Body of pancreas (tissue), 4 donors: Measurements from ENCODE around the gene PEPD. TPM values are rescaled to one million over a fixed set of nuclear protein-coding genes. Genes with fewer than 3 reads are reported as not detected.

Source experiments
- ATAC-seq: fragments of 150-250 bp; one replicate; pipeline ENCODE4 v1.9.1; 2016
- DNase-seq, 4 donors: peaks; one replicate each; pipeline ENCODE4 v3.0.0-alpha.2; 2019
- H3K27ac ChIP-seq, 4 donors: fragments of 200-600 bp; sonication (generic); 1 replicate in 3 of 4; 2 replicates in 1 of 4; pipeline versions ENCODE4 v1.5.1 to v1.6.1; 2016 to 2019; ENCODE audit warnings: mild to moderate bottlenecking in 1 of 4, mixed read lengths in 1 of 4, moderate library complexity in 1 of 4
- H3K27me3 ChIP-seq, 2 donors: fragments of 200-600 bp; sonication (generic); one replicate each; pipeline ENCODE4 v1.6.0; 2016; ENCODE audit warnings: mild to moderate bottlenecking in 1 of 2
- H3K36me3 ChIP-seq, 2 donors: fragments of 200-600 bp; sonication (generic); replicated peaks in 1 of 2; 2 replicates each; pipeline ENCODE4 v1.5.1; 2016; ENCODE audit warnings: low read depth in 2 of 2; ENCODE audit not compliant: insufficient read depth in 1 of 2
- H3K4me1 ChIP-seq: fragments of 200-600 bp; sonication (generic); one replicate; pipeline ENCODE4 v1.6.0; 2016
- H3K4me3 ChIP-seq, 2 donors: fragments of 200-600 bp; sonication (generic); 1 replicate in 1 of 2; 2 replicates in 1 of 2; pipeline ENCODE4 v1.5.1; 2016 to 2019
- H3K9me3 ChIP-seq, 3 donors: fragments of 200-600 bp; sonication (generic); 1 replicate in 2 of 3; 2 replicates in 1 of 3; pipeline ENCODE4 v1.5.1; 2016
- CTCF ChIP-seq, 7 experiments: fragments of 450-650 bp in 4 of 7; fragments of 200-600 bp in 3 of 7; sonication (generic) in 3 of 7; IDR thresholded peaks; one replicate each; pipeline ENCODE4 v1.5.1; 2016 to 2019; ENCODE audit warnings: antibody characterized with exemption in 7 of 7
- POLR2A ChIP-seq, 3 donors: fragments of 450-650 bp; IDR thresholded peaks; one replicate each; pipeline ENCODE4 v1.6.1; 2016; ENCODE audit warnings: antibody characterized with exemption in 3 of 3, mild to moderate bottlenecking in 2 of 3
- WGBS, 2 donors: methylation state at CpG; one replicate each; pipeline ENCODE4 v1.1.5; 2017; 5-methylcytosine and 5-hydroxymethylcytosine counted together
- intact Hi-C: fragments of 100-400 bp; cut with DNase I; formaldehyde crosslinking; loops from one replicate; pipeline ENCODE4 v1.15.1; 2023
- total RNA-seq, 2 donors: library from RNA; depleted of rRNA; stranded (reverse); fragments of >200 nt; gene quantifications; one replicate each; pipeline ENCODE4 v1.1.0, GENCODE V29; 2016

Gene PEPD
- total RNA-seq, 2 donors from 2014 or later = 33.2 to 54.7 TPM

GRCh38 chr19:33442706-33443105 lies 78.9 kb downstream of the PEPD start:
- H3K27ac ChIP-seq = no peak overlapping the region
- TF ChIP-seq CTCF (IDR thresholded peaks at IDR 0.05) = no peak
- no peak for TF ChIP-seq POLR2A (IDR thresholded peaks at IDR 0.05)
- H3K36me3 ChIP-seq = no peaks in the 10 kb centered on the region
- H3K4me3 ChIP-seq = no peak overlapping the region
- H3K9me3 ChIP-seq = no peaks in the 10 kb centered on the region
- no peaks in the 10 kb centered on the region for H3K27me3 ChIP-seq
- DNase-seq (no peak), ATAC-seq (no peak)
- 93 to 96% methylated on average over 9 of the region's 9 CpGs for WGBS, 2 donors
- intact Hi-C loops = no loop called here
- no peaks in the 10 kb centered on the region for H3K4me1 ChIP-seq

- no peak overlapping the region for H3K4me3 ChIP-seq
- DNase-seq = no peak
- H3K27ac ChIP-seq = no peak overlapping the region
- 82 to 84% methylated on average over 2 to 3 of the region's 3 CpGs for WGBS, 2 donors
- H3K4me1 ChIP-seq = no peaks in the 10 kb centered on the region
- no peak for TF ChIP-seq CTCF (IDR thresholded peaks at IDR 0.05)
- no peak for TF ChIP-seq POLR2A (IDR thresholded peaks at IDR 0.05)
- intact Hi-C loops = no loop called here
- H3K9me3 ChIP-seq = no peaks in the 10 kb centered on the region
- H3K27me3 ChIP-seq = no peaks in the 10 kb centered on the region
- no peak for ATAC-seq
- no peaks in the 10 kb centered on the region for H3K36me3 ChIP-seq
Measured at GRCh38 chr19:33441828-33442227, 79.8 kb downstream of the PEPD start.

- no peak for ATAC-seq
- 61 to 68% methylated on average over 3 to 11 of the region's 11 CpGs for WGBS, 2 donors
Measured at GRCh38 chr19:33441277-33441699, 80.3 kb downstream of the PEPD start.

GRCh38 chr19:33440682-33441081 lies 80.9 kb downstream of the PEPD start:
- H3K27me3 ChIP-seq = no peaks in the 10 kb centered on the region
- no peaks in the 10 kb centered on the region for H3K36me3 ChIP-seq
- H3K27ac ChIP-seq = no peak overlapping the region
- no peaks in the 10 kb centered on the region for H3K9me3 ChIP-seq
- TF ChIP-seq POLR2A (IDR thresholded peaks at IDR 0.05) (no peak), CTCF (IDR thresholded peaks at IDR 0.05) (no peak)
- H3K4me3 ChIP-seq = no peak overlapping the region
- no peaks in the 10 kb centered on the region for H3K4me1 ChIP-seq
- ATAC-seq (no peak), DNase-seq (no peak)
- WGBS, 2 donors = 90 to 94% methylated on average over 7 of the region's 7 CpGs
- intact Hi-C loops = no loop called here

More at GRCh38 chr19:33441277-33441699, 80.3 kb downstream of the PEPD start:
- no peaks in the 10 kb centered on the region for H3K4me1 ChIP-seq
- DNase-seq = no peak
- intact Hi-C loops = no loop called here
- no peaks in the 10 kb centered on the region for H3K36me3 ChIP-seq
- no peaks in the 10 kb centered on the region for H3K27me3 ChIP-seq
- no peak overlapping the region for H3K27ac ChIP-seq
- H3K9me3 ChIP-seq = no peaks in the 10 kb centered on the region
- no peak overlapping the region for H3K4me3 ChIP-seq
- TF ChIP-seq CTCF (IDR thresholded peaks at IDR 0.05) = no peak
- no peak for TF ChIP-seq POLR2A (IDR thresholded peaks at IDR 0.05)

GRCh38 chr19:33440241-33440640 lies 81.3 kb downstream of the PEPD start:
- ATAC-seq (no peak), DNase-seq (no peak)
- H3K9me3 ChIP-seq = no peaks in the 10 kb centered on the region
- WGBS, 2 donors = 85 to 87% methylated on average over 6 of the region's 6 CpGs
- H3K27me3 ChIP-seq = no peaks in the 10 kb centered on the region
- no peak overlapping the region for H3K4me3 ChIP-seq
- H3K4me1 ChIP-seq = no peaks in the 10 kb centered on the region
- H3K36me3 ChIP-seq = no peaks in the 10 kb centered on the region
- intact Hi-C loops = no loop called here
- no peak overlapping the region for H3K27ac ChIP-seq
- TF ChIP-seq CTCF (IDR thresholded peaks at IDR 0.05) (no peak), POLR2A (IDR thresholded peaks at IDR 0.05) (no peak)
